ENCODE data around the gene GGT6.

The GGT6 gene

GRCh38 chr17:4540687-4541327 lies 19.6 kb downstream of the GGT6 start:
- Histone ChIP-seq H3K9ac (no peak overlapping the region), H3K36me3 (peaks cover 86% of the 10 kb centered on the region), H3K4me3 (no peak overlapping the region), H3K27ac (no peak overlapping the region), H3K9me3 (no peaks in the 10 kb centered on the region), H4K20me1 (peaks cover 87% of the 10 kb centered on the region), H3K4me1 (peaks cover 42% of the 10 kb centered on the region), H3K4me2 (no peak overlapping the region), H3K27me3 (no peaks in the 10 kb centered on the region)
- no peak for TF ChIP-seq Cebpa-rat (IDR thresholded peaks at IDR 0.05)

DNA sequence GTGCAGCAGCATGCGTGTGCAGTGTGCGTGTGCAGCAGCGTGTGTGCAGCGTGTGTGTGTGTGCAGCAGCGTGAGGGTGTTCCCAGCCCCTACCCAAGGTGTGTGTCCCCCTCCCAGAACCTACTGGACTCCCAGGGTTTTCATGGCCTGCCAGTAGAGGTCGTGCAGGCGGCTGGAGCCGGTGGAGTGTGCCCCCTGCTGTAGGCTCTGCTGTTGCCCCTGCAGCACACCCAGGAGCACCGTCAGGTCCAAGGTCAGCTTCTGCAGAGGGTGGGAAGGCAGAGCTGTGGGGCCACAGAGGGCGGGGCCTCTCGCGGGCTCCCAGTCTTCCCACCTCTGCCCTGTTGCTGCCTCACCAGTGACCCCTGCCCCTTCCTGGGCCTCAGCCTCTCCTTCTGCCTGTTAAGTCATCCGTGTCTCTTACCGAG lies 20.1 kb downstream of the GGT6 start:
- H3K4me2 ChIP-seq, result no peak overlapping the region
- H3K4me1 ChIP-seq, result peaks cover 47% of the 10 kb centered on the region
- no peak overlapping the region for H3K9ac ChIP-seq
- TF ChIP-seq Cebpa-rat (IDR thresholded peaks at IDR 0.05), result no peak
- no peaks in the 10 kb centered on the region for H3K9me3 ChIP-seq
- no peak overlapping the region for H3K27ac ChIP-seq
- H4K20me1 ChIP-seq, result peaks cover 81% of the 10 kb centered on the region
- no peaks in the 10 kb centered on the region for H3K27me3 ChIP-seq
- peaks cover 80% of the 10 kb centered on the region for H3K36me3 ChIP-seq
- H3K4me3 ChIP-seq, result no peak overlapping the region

DNA sequence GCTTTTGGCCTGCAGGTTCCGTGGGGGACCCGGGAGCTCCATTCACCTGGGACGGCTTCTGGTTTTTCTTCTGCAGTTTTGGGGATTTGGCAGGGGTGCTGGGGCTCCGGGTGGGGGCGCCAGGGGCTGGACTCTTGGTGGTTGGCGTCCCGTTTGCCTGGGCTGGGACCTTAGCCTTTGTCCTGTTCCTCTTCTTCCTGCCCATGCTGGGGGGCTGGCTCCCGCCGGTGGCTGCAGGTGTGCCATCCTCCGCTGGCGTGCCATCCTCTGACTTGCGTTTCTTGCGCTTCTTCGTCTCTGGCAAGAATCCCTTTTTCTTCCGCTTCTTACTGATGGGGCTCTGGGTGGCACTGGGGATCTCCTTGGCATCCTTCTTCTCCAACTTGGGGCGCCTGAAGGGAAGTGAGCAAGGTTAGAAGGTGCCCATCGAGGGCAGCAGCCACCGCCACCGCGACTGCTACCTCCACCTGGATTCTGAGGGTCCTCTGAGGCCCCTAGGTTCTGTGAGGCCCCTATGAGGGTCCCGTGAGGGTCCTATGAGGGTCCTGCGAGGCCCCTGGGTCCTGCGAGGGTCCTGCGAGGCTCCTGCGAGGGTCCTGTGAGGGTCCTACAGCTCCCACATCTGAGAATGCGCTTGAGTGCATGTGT lies 20.7 kb downstream of the GGT6 start:
- H3K4me3 ChIP-seq, result no peak overlapping the region
- H3K4me2 ChIP-seq, result peak overlapping the region; percentile 83; the same call in 1 of the 2 replicates
- no peaks in the 10 kb centered on the region for H3K9me3 ChIP-seq
- peaks cover 76% of the 10 kb centered on the region for H3K36me3 ChIP-seq
- peaks cover 81% of the 10 kb centered on the region for H4K20me1 ChIP-seq
- no peak overlapping the region for H3K9ac ChIP-seq
- H3K27me3 ChIP-seq, result no peaks in the 10 kb centered on the region
- no peak for TF ChIP-seq Cebpa-rat (IDR thresholded peaks at IDR 0.05)
- no peak overlapping the region for H3K27ac ChIP-seq
- H3K4me1 ChIP-seq, result peaks cover 53% of the 10 kb centered on the region

GRCh38 chr17:4539025-4539424 lies 21.4 kb downstream of the GGT6 start:
- no peaks in the 10 kb centered on the region for H3K9me3 ChIP-seq

GRCh38 chr17:4538236-4539002 lies 22.0 kb downstream of the GGT6 start:
- Histone ChIP-seq H3K4me3 (no peak overlapping the region), H3K4me1 (peaks cover 66% of the 10 kb centered on the region), H3K9me3 (no peaks in the 10 kb centered on the region), H3K4me2 (peak overlapping the region; percentile 83), H3K36me3 (peaks cover 66% of the 10 kb centered on the region), H3K27ac (peak overlapping the region; percentile 71), H3K27me3 (no peaks in the 10 kb centered on the region), H4K20me1 (peaks cover 78% of the 10 kb centered on the region), H3K9ac (peak overlapping the region; percentile 50; the same call in 1 of the 2 replicates)
- TF ChIP-seq Cebpa-rat (IDR thresholded peaks at IDR 0.05), result no peak

More at GRCh38 chr17:4539025-4539424, 21.4 kb downstream of the GGT6 start:
- no peaks in the 10 kb centered on the region for H3K27me3 ChIP-seq
- peaks cover 60% of the 10 kb centered on the region for H3K4me1 ChIP-seq
- peaks cover 72% of the 10 kb centered on the region for H3K36me3 ChIP-seq
- peak overlapping the region; percentile 71 for H3K27ac ChIP-seq
- peak overlapping the region; percentile 83 for H3K4me2 ChIP-seq
- H3K4me3 ChIP-seq, result no peak overlapping the region
- H4K20me1 ChIP-seq, result peaks cover 83% of the 10 kb centered on the region
- no peak for TF ChIP-seq Cebpa-rat (IDR thresholded peaks at IDR 0.05)
- H3K9ac ChIP-seq, result 0 out of 2 replicates have a peak overlapping the region, but pooled peaks have one; percentile 29

GRCh38 chr17:4537451-4538235 lies 22.7 kb downstream of the GGT6 start:
- Histone ChIP-seq H3K4me2 (peak overlapping the region; percentile 83), H3K27ac (peak overlapping the region; percentile 71), H4K20me1 (peaks cover 76% of the 10 kb centered on the region), H3K36me3 (peaks cover 65% of the 10 kb centered on the region), H3K9ac (peak overlapping the region; percentile 50), H3K4me3 (no peak overlapping the region), H3K9me3 (no peaks in the 10 kb centered on the region), H3K27me3 (no peaks in the 10 kb centered on the region), H3K4me1 (peaks cover 72% of the 10 kb centered on the region)
- TF ChIP-seq Cebpa-rat (IDR thresholded peaks at IDR 0.05), result no peak

DNA sequence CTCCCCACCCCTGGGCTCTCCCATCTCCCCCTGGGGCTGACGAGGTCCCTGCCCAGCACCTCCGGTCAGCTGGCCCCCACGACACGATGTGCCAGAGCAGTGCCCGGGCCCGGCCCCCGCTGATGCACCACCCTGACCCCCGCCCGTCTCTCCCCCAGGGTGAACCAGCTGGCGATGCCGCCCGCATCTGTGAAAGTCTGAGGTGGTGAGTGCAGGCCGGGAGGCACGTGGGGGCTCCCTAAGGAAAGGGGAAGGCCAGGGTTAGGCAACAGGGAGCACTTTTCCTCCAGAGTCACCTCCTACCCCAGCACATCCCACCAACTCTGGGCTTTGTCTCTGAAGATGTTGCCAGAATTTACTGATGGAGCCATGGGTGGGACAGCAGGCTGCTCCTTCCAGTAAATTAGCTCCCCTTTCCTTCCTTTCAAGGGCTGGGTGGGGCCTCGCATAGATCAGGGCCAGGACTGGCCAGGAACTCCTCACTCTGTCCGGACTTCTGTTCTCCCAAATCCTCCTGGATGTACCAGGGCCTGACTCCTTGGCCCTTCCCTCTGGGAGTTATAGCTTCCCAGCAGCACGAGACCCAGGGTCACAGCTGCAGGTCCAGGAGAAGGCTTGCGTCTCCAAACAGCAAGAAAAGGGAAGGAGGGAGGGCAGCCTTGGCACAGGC lies 23.5 kb downstream of the GGT6 start:
- no peaks in the 10 kb centered on the region for H3K9me3 ChIP-seq
- H3K36me3 ChIP-seq, result peaks cover 61% of the 10 kb centered on the region
- peak overlapping the region; percentile 83 for H3K4me2 ChIP-seq
- H3K9ac ChIP-seq, result peak overlapping the region; percentile 50
- H3K27me3 ChIP-seq, result no peaks in the 10 kb centered on the region
- peaks cover 69% of the 10 kb centered on the region for H4K20me1 ChIP-seq
- no peak overlapping the region for H3K4me3 ChIP-seq
- H3K27ac ChIP-seq, result peak overlapping the region; percentile 71
- H3K4me1 ChIP-seq, result peaks cover 76% of the 10 kb centered on the region
- TF ChIP-seq Cebpa-rat (IDR thresholded peaks at IDR 0.05), result no peak

- H4K20me1 ChIP-seq, result peaks cover 63% of the 10 kb centered on the region
- H3K9me3 ChIP-seq, result no peaks in the 10 kb centered on the region
- H3K9ac ChIP-seq, result peak overlapping the region; percentile 50; the same call in 1 of the 2 replicates
- no peak overlapping the region for H3K4me3 ChIP-seq
- H3K36me3 ChIP-seq, result peaks cover 55% of the 10 kb centered on the region
- H3K27me3 ChIP-seq, result no peaks in the 10 kb centered on the region
- H3K4me2 ChIP-seq, result peak overlapping the region; percentile 83
- no peak for TF ChIP-seq Cebpa-rat (IDR thresholded peaks at IDR 0.05)
- peak overlapping the region; percentile 71; the same call in 1 of the 2 replicates for H3K27ac ChIP-seq
- peaks cover 82% of the 10 kb centered on the region for H3K4me1 ChIP-seq
These were observed 24.1 kb downstream of the GGT6 start for GRCh38 chr17:4536259-4536741.
